Thoracic aorta (tissue), 2 donors: ENCODE measurements around the gene GPR153. TPM values are rescaled to one million over a fixed set of nuclear protein-coding genes. Genes with fewer than 3 reads are reported as not detected.
A peak's percentile ranks its signal among the peaks of the same experiment; 100 is the strongest.

Source experiments
- ATAC-seq: fragments of 150-250 bp; one replicate; pipeline ENCODE4 v1.8.0; 2017; ENCODE audit warnings: low read depth; ENCODE audit not compliant: insufficient number of reproducible peaks, low FRiP score
- DNase-seq: peaks from one replicate; pipeline ENCODE4 v3.0.0-alpha.2; 2020; ENCODE audit warnings: low spot score
- H3K27ac ChIP-seq, 2 donors: fragments of 200-600 bp; sonication (generic); 1 replicate in 1 of 2; 2 replicates in 1 of 2; pipeline ENCODE4 v1.5.1; 2016; ENCODE audit warnings: mild to moderate bottlenecking in 2 of 2, moderate library complexity in 2 of 2
- H3K27me3 ChIP-seq: fragments of 200-600 bp; sonication (generic); replicated peaks from 2 replicates; pipeline ENCODE4 v1.6.0; 2016; ENCODE audit warnings: mild to moderate bottlenecking; ENCODE audit not compliant: insufficient read depth
- H3K36me3 ChIP-seq: fragments of 200-600 bp; sonication (generic); one replicate; pipeline ENCODE4 v1.5.1; 2016
- H3K4me1 ChIP-seq, 2 donors: fragments of 200-600 bp; sonication (generic); 1 replicate in 1 of 2; 2 replicates in 1 of 2; pipeline versions ENCODE4 v1.5.1 to v1.6.0; 2016; ENCODE audit warnings: low read depth in 2 of 2, mild to moderate bottlenecking in 1 of 2; ENCODE audit not compliant: control insufficient read depth in 1 of 2
- H3K4me3 ChIP-seq: fragments of 200-600 bp; sonication (generic); 2 replicates; pipeline ENCODE4 v1.5.1; 2016; ENCODE audit warnings: mild to moderate bottlenecking
- H3K9me3 ChIP-seq: fragments of 200-600 bp; sonication (generic); 2 replicates; pipeline ENCODE4 v1.5.1; 2016
- total RNA-seq, 2 donors: library from RNA; depleted of rRNA; stranded (reverse); fragments of >200 nt; gene quantifications; one replicate each; pipeline versions ENCODE4 v1.1.0 to v1.2.3, GENCODE V29; 2016
- TF ChIP-seq, protein P1 (sequence below): fragments of 200-600 bp; sonication (generic); IDR thresholded peaks from one replicate; pipeline ENCODE4 v1.5.1; 2019; ENCODE audit warnings: antibody characterized with exemption

Gene GPR153
- total RNA-seq, 2 donors from 2014 or later: 4.6 to 4.7 TPM

DNA sequence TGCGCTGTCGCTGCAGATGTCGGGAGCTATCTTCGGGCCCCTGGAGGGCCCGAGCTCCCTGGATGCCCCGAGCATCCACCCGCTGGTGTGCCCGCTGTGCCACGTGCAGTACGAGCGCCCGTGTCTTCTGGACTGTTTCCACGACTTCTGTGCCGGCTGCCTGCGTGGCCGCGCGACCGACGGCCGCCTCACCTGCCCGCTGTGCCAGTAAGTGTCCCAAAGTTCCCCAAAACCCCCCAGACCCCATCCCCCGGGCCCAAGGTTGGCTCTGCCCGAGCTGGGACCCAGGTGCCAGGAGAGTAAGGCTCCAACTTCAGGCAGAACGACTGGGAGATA, 54.4 kb downstream of the GPR153 start:
- TF ChIP-seq, protein P1, sequence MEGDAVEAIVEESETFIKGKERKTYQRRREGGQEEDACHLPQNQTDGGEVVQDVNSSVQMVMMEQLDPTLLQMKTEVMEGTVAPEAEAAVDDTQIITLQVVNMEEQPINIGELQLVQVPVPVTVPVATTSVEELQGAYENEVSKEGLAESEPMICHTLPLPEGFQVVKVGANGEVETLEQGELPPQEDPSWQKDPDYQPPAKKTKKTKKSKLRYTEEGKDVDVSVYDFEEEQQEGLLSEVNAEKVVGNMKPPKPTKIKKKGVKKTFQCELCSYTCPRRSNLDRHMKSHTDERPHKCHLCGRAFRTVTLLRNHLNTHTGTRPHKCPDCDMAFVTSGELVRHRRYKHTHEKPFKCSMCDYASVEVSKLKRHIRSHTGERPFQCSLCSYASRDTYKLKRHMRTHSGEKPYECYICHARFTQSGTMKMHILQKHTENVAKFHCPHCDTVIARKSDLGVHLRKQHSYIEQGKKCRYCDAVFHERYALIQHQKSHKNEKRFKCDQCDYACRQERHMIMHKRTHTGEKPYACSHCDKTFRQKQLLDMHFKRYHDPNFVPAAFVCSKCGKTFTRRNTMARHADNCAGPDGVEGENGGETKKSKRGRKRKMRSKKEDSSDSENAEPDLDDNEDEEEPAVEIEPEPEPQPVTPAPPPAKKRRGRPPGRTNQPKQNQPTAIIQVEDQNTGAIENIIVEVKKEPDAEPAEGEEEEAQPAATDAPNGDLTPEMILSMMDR: no peak
- Histone ChIP-seq H3K4me3 (peak overlapping the region; percentile 93), H3K4me1 (peaks cover 8 to 17% of the 10 kb centered on the region in 2 donors), H3K36me3 (no peaks in the 10 kb centered on the region), H3K27ac (peak overlapping the region; percentile 71 to 85), H3K27me3 (no peaks in the 10 kb centered on the region), H3K9me3 (no peaks in the 10 kb centered on the region)
- ATAC-seq: no peak
- DNase-seq: no peak

DNA sequence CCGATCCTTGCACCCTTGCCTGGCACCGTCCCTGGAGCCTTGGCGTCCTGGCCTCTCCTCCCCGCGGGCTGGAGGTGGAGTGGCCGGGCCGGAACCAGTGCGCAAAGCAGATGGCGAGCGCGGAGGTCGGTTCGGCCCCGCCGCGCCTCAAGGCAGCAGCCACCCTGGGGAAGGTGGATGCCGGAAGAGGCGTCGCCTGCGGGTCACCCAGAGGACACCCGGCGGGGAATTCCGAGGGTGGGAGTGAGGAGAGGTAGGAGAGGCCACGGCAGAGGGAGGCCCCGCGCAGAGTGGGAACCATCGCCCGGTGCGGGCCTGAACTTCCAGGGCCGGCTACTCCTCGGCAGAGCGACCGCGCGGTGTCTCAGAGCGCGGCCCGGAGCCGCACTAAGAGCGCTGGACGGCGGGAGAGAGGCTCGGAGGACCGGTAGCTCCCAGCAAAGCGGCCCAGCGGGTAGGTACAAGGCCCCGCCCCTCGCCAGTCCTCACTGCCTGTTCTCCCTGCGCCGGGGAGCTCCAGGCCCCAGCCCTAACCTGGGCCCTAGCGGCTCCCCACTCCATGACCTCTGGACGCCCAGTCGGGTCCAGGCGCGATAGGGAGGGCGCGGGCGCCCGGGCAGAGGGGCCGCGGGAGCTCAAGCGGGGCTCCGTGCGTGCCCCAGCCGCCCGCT, 54.9 kb downstream of the GPR153 start, which contains the start of gene RNF207:
Gene RNF207, plus strand, starts transcription at position 271 of the 671 bp plus-strand sequence. CDS start 417 bp downstream, outside the sequence.
- DNase-seq: no peak
- ATAC-seq: peak; percentile 11
- H3K4me3 ChIP-seq: peak within 1 kb of the TSS; percentile 93
- H3K27ac ChIP-seq: peak within 1 kb of the TSS; percentile 71 to 85
- H3K9me3 ChIP-seq: no peaks in the 10 kb centered on the region
- H3K36me3 ChIP-seq: no peaks in the 10 kb centered on the region
- TF ChIP-seq, protein P1: no peak
- H3K27me3 ChIP-seq: no peaks in the 10 kb centered on the region
- peaks cover 8 to 17% of the 10 kb centered on the region in 2 donors for H3K4me1 ChIP-seq

DNA sequence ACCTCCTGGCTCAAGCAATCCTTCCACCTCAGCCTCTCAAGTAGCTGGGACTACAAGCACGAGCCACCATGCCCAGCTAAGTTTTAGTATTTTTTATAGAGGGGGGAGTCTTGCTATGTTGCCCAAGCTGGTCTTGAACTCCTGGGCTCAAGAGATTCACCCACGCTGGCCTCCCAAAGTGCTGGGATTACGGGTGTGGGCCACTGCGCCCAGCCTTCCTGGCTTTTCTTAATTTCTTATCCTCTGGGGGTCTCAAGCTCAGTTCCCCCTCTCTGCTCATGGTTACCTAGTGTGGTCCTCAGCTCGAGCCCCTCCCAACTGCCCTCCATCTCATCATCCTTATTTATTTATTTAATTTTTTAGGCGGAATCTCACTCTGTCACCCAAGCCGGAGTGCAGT, 58.6 kb downstream of the GPR153 start:
- Histone ChIP-seq H3K36me3 (no peaks in the 10 kb centered on the region), H3K4me3 (no peak overlapping the region), H3K9me3 (no peaks in the 10 kb centered on the region), H3K27ac (no peak overlapping the region), H3K27me3 (no peaks in the 10 kb centered on the region), H3K4me1 (peaks cover 22 to 40% of the 10 kb centered on the region in 2 donors)
- ATAC-seq: no peak
- TF ChIP-seq, protein P1: no peak
- no peak for DNase-seq

DNA sequence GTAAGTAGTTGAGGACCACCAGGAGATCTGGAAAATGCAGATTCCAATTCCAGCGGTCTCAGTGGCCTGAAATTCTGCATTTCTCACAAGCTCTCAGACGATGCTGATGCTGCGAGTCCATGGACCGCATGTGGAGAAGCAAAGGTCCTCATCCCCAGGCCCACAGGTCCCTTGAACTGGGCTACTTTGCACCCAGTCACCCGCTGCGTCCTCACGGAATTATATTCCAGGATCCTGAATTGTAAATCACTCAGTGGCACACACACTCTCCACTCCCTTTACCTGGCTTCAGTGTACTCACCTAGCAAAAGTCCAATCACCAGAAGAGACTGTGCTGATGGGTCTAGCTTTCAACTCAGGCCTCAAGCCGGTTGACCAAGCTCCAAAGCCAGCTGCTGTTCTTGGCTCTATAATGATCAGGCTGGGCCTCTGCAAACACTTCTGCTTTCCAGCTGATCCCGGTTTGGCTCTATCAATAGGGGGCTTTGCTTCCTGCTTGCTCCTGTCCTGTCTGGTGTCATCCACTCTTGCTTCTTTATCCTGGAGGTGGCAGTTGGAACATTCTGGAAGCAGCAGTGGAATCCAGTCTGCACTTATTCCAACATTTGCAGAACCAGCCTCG, 60.6 kb downstream of the GPR153 start:
- no peak for DNase-seq
- peaks cover 14 to 34% of the 10 kb centered on the region in 2 donors for H3K4me1 ChIP-seq
- TF ChIP-seq, protein P1: no peak
- ATAC-seq: no peak
- peak overlapping the region; percentile 80 to 85 for H3K27ac ChIP-seq
- H3K9me3 ChIP-seq: no peaks in the 10 kb centered on the region
- peaks cover 2% of the 10 kb centered on the region for H3K36me3 ChIP-seq
- H3K4me3 ChIP-seq: peak overlapping the region; percentile 86
- H3K27me3 ChIP-seq: no peaks in the 10 kb centered on the region

DNA sequence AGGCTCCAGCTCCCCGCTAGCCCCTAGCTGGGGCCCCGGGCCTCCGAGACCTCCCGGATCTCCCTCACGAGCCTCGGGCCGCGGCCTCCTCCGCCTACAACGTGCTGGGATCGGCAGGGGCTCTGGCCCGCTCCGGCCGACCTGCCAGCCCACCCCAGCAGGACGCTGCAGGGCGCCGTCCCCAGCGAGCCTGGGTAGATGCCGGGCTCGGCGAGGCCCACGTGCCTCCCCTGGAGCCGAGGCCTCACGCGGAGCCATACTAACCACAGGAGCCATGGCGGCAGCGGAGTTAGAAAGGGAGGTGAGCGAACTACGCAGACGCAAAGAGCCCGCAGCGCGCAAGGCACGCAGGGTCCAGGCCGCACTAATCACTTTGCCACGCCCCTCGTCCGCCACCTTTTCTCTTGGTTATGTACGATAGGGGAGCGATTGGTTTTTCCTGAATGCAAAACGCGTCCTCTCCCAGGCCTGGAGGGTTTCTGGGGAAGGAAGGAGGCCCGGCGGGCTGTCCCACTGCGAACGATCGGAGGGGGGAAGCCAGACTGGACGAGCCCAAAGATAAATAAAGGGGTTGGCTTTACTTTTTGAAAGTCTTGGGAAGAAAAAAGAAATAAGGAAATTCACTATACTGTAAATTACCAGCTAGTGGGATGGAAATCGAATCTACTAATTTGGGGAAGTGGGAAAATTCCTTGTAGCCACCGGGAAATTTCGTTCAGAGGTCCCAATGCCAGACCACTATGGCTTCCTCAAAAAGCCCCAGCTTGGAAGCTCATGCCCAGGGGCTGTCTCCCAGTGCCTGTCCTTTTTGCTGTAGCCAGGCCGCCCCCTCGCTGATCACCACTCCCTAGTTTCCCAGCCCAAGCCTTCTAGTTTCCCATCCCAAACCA, 61.4 kb downstream of the GPR153 start, which contains the start of gene RPL22:
Gene RPL22, minus strand, starts transcription at position 298 of the 890 bp plus-strand sequence. Its CDS starts 22 bp downstream, at position 276.
- DNase-seq (peak; percentile 97), ATAC-seq (peak; percentile 98)
- peak within 1 kb of the TSS; percentile 80 to 85 for H3K27ac ChIP-seq
- TF ChIP-seq, protein P1: no peak
- H3K27me3 ChIP-seq: no peaks in the 10 kb centered on the region
- H3K9me3 ChIP-seq: no peaks in the 10 kb centered on the region
- peaks cover 14 to 29% of the 10 kb centered on the region in 2 donors for H3K4me1 ChIP-seq
- peaks cover 9% of the 10 kb centered on the region for H3K36me3 ChIP-seq
- H3K4me3 ChIP-seq: peak within 1 kb of the TSS; percentile 86
